ENCODE data around the gene RHOB. TPM values are rescaled to one million over a fixed set of nuclear protein-coding genes. Genes with fewer than 3 reads are reported as not detected.

Gene RHOB
- total and polyA plus RNA-seq, 4 donors: 82.6 to 634 (median 160) TPM

GRCh38 chr2:20488201-20488641 is 41.3 kb downstream of the RHOB start:
- no peak overlapping the region for H3K4me3 ChIP-seq (ENCODE audit: low read depth in 1 of 3, low read length in 3 of 3)
- H3K9ac ChIP-seq (ENCODE audit: low read depth in 1 of 2, low read length in 2 of 2): no peak overlapping the region
- DNase-seq (ENCODE audit: low spot score): no peak
- no peak overlapping the region for H3K27ac ChIP-seq (ENCODE audit: low read depth in 1 of 2, low read length in 2 of 2)
- H3K27me3 ChIP-seq (ENCODE audit: control insufficient read depth in 4 of 4, insufficient read depth in 4 of 4, low read length in 3 of 4): no peaks in the 10 kb centered on the region
- 93% methylated on average over 9 of the region's 9 CpGs for WGBS
- H3K36me3 ChIP-seq (ENCODE audit: control insufficient read depth in 4 of 4, insufficient read depth in 3 of 4, low read depth in 1 of 4, low read length in 3 of 4): no peaks in the 10 kb centered on the region
- H3K4me1 ChIP-seq (ENCODE audit: control insufficient read depth in 4 of 4, insufficient read depth in 4 of 4, low read length in 3 of 4): peaks cover 0 to 2% (median 0%) of the 10 kb centered on the region in 4 donors
- TF ChIP-seq JUND (IDR thresholded peaks at IDR 0.05) (no peak), NR2F2 (IDR thresholded peaks at IDR 0.05) (no peak), YY1 (IDR thresholded peaks at IDR 0.05) (no peak), GABPA (IDR thresholded peaks at IDR 0.05 in 1 of 2, conservative IDR thresholded peaks at IDR 0.05 in 1 of 2) (no peak), EGR1 (IDR thresholded peaks at IDR 0.05; ENCODE audit: low read depth in 2 of 2) (no peak), ZBTB33 (IDR thresholded peaks at IDR 0.05) (no peak), TAF1 (conservative IDR thresholded peaks at IDR 0.05) (no peak), FOXA2 (IDR thresholded peaks at IDR 0.05) (no peak), SP1 (IDR thresholded peaks at IDR 0.05) (no peak), CTCF (IDR thresholded peaks at IDR 0.05; ENCODE audit: low read depth, low read length, missing input control) (no peak), HNF4G (IDR thresholded peaks at IDR 0.05) (no peak)
- H3K9me3 ChIP-seq (ENCODE audit: control insufficient read depth in 4 of 4, low read length in 3 of 4): no peaks in the 10 kb centered on the region

GRCh38 chr2:20488782-20489181 is 41.9 kb downstream of the RHOB start:
- Histone ChIP-seq H3K27me3 (ENCODE audit: control insufficient read depth in 4 of 4, insufficient read depth in 4 of 4, low read length in 3 of 4) (no peaks in the 10 kb centered on the region), H3K9ac (ENCODE audit: low read depth in 1 of 2, low read length in 2 of 2) (no peak overlapping the region), H3K27ac (ENCODE audit: low read depth in 1 of 2, low read length in 2 of 2) (no peak overlapping the region), H3K9me3 (ENCODE audit: control insufficient read depth in 4 of 4, low read length in 3 of 4) (no peaks in the 10 kb centered on the region), H3K36me3 (ENCODE audit: control insufficient read depth in 4 of 4, insufficient read depth in 3 of 4, low read depth in 1 of 4, low read length in 3 of 4) (no peaks in the 10 kb centered on the region), H3K4me3 (ENCODE audit: low read depth in 1 of 3, low read length in 3 of 3) (no peak overlapping the region), H3K4me1 (ENCODE audit: control insufficient read depth in 4 of 4, insufficient read depth in 4 of 4, low read length in 3 of 4) (peaks cover 0 to 2% (median 0%) of the 10 kb centered on the region in 4 donors)
- DNase-seq (ENCODE audit: low spot score): no peak
- TF ChIP-seq EGR1 (IDR thresholded peaks at IDR 0.05; ENCODE audit: low read depth in 2 of 2) (no peak), SP1 (IDR thresholded peaks at IDR 0.05) (no peak), YY1 (IDR thresholded peaks at IDR 0.05) (no peak), MAX (IDR thresholded peaks at IDR 0.05) (no peak)
- WGBS: 82% methylated on average over 5 of the region's 5 CpGs

- no peak for DNase-seq (ENCODE audit: low spot score)
- peaks cover 0 to 2% (median 0%) of the 10 kb centered on the region in 4 donors for H3K4me1 ChIP-seq (ENCODE audit: control insufficient read depth in 4 of 4, insufficient read depth in 4 of 4, low read length in 3 of 4)
These were observed 43.7 kb downstream of the RHOB start for GRCh38 chr2:20490300-20491181.

More at GRCh38 chr2:20490300-20491181, 43.7 kb downstream of the RHOB start:
- 90% methylated on average over 14 of the region's 14 CpGs for WGBS
- Histone ChIP-seq H3K4me3 (ENCODE audit: low read depth in 1 of 3, low read length in 3 of 3) (no peak overlapping the region), H3K9me3 (ENCODE audit: control insufficient read depth in 4 of 4, low read length in 3 of 4) (no peaks in the 10 kb centered on the region), H3K36me3 (ENCODE audit: control insufficient read depth in 4 of 4, insufficient read depth in 3 of 4, low read depth in 1 of 4, low read length in 3 of 4) (no peaks in the 10 kb centered on the region), H3K9ac (ENCODE audit: low read depth in 1 of 2, low read length in 2 of 2) (no peak overlapping the region), H3K27me3 (ENCODE audit: control insufficient read depth in 4 of 4, insufficient read depth in 4 of 4, low read length in 3 of 4) (no peaks in the 10 kb centered on the region), H3K27ac (ENCODE audit: low read depth in 1 of 2, low read length in 2 of 2) (no peak overlapping the region)
- TF ChIP-seq NR2F2 (IDR thresholded peaks at IDR 0.05): no peak
- no peak for TF ChIP-seq YY1 (IDR thresholded peaks at IDR 0.05)
- TF ChIP-seq RXRA (IDR thresholded peaks at IDR 0.05): no peak
- no peak for TF ChIP-seq HNF4A (conservative IDR thresholded peaks at IDR 0.05)
- TF ChIP-seq ATF3 (IDR thresholded peaks at IDR 0.05): no peak

All from liver (tissue), 9 donors.